Measurements from ENCODE around the gene ATG5.

GRCh38 chr6:106146852-106147351 is 178.7 kb downstream of the ATG5 start:
- TF ChIP-seq CTCF (IDR thresholded peaks at IDR 0.05) (no peak), ZFX (IDR thresholded peaks at IDR 0.05; ENCODE audit: borderline replicate concordance) (no peak)
